H1 (cell line): ENCODE results near the gene TPH2.

Experiments used
- BACH1 ChIP-seq: IDR thresholded peaks from 2 replicates; pipeline ENCODE4 v1.6.1; 2012; ENCODE audit warnings: low read length, improper control_type of control experiment
- CHD2 ChIP-seq: IDR thresholded peaks from 2 replicates; pipeline ENCODE4 v1.6.1; 2012; ENCODE audit warnings: low read length, improper control_type of control experiment
- CTCF ChIP-seq, 3 experiments: IDR thresholded peaks; 1 replicate in 2 of 3; 2 replicates in 1 of 3; pipeline versions ENCODE4 v1.5.1 to v1.6.1; 2011; ENCODE audit warnings: low read length in 3 of 3, mild to moderate bottlenecking in 3 of 3, inconsistent platforms in 2 of 3, low read depth in 1 of 3, moderate library complexity in 1 of 3; ENCODE audit not compliant: insufficient read depth in 1 of 3; ENCODE audit errors: control extremely low read depth in 1 of 3
- EZH2 ChIP-seq: fragments of 200-600 bp; sonication (generic); IDR thresholded peaks from 2 replicates; pipeline ENCODE4 v1.7.1; 2012; ENCODE audit warnings: low read depth, mild to moderate bottlenecking, moderate library complexity, low read length, inconsistent platforms; ENCODE audit not compliant: severe bottlenecking
- GABPA ChIP-seq: IDR thresholded peaks from 2 replicates; pipeline ENCODE4 v1.6.1; 2011; ENCODE audit warnings: mild to moderate bottlenecking, low read length, moderate library complexity, borderline replicate concordance; ENCODE audit not compliant: insufficient read depth
- JUN ChIP-seq: IDR thresholded peaks from 2 replicates; pipeline ENCODE4 v1.6.1; 2011; ENCODE audit warnings: low read depth, mild to moderate bottlenecking, improper control_type of control experiment, low read length
- KDM5A ChIP-seq: fragments of 200-600 bp; IDR thresholded peaks from 2 replicates; pipeline ENCODE4 v1.7.1; 2012; ENCODE audit warnings: mild to moderate bottlenecking, low read length, inconsistent platforms, mixed read lengths
- MAX ChIP-seq: IDR thresholded peaks from 2 replicates; pipeline ENCODE4 v1.6.1; 2012; ENCODE audit warnings: inconsistent platforms
- POLR2A ChIP-seq, 2 experiments: IDR thresholded peaks; 1 replicate in 1 of 2; 2 replicates in 1 of 2; pipeline ENCODE4 v1.6.1; 2011; ENCODE audit warnings: low read depth in 2 of 2, low read length in 2 of 2, mild to moderate bottlenecking in 2 of 2; ENCODE audit errors: control extremely low read depth in 1 of 2
- POLR2AphosphoS5 ChIP-seq: IDR thresholded peaks from 2 replicates; pipeline ENCODE4 v1.6.1; 2011; ENCODE audit warnings: low read depth, low read length
- RBBP5 ChIP-seq: IDR thresholded peaks from 2 replicates; pipeline ENCODE4 v1.7.1; 2012; ENCODE audit warnings: low read depth, mild to moderate bottlenecking, inconsistent platforms, low read length, moderate library complexity, borderline replicate concordance
- SUZ12 ChIP-seq: fragments of 200-600 bp; sonication (generic); IDR thresholded peaks from 2 replicates; pipeline ENCODE4 v1.6.1; 2012; ENCODE audit warnings: mild to moderate bottlenecking, inconsistent platforms, low read length, moderate library complexity, mixed read lengths
- YY1 ChIP-seq: IDR thresholded peaks from 2 replicates; pipeline ENCODE4 v1.6.1; 2011; ENCODE audit warnings: low read depth, mild to moderate bottlenecking, low read length

GRCh38 chr12:72075401-72075800 lies 136.8 kb downstream of the TPH2 start:
- TF ChIP-seq POLR2AphosphoS5: no peak
- TF ChIP-seq EZH2: no peak
- no peak for TF ChIP-seq KDM5A
- TF ChIP-seq POLR2A (IDR thresholded peaks at IDR 0.05; ENCODE audit: control extremely low read depth in 1 of 2, low read depth in 2 of 2, low read length in 2 of 2): no peak
- TF ChIP-seq CTCF (IDR thresholded peaks at IDR 0.05; ENCODE audit: control extremely low read depth in 1 of 3, insufficient read depth in 1 of 3, low read depth in 1 of 3, low read length in 3 of 3): no peak
- no peak for TF ChIP-seq MAX
- no peak for TF ChIP-seq RBBP5
- TF ChIP-seq CHD2: no peak
- no peak for TF ChIP-seq GABPA
- no peak for TF ChIP-seq JUN
- no peak for TF ChIP-seq BACH1
- no peak for TF ChIP-seq YY1
- no peak for TF ChIP-seq SUZ12
